HG02588 (cell line): Measurements from ENCODE around the gene AMBP.

Experiments used
- ATAC-seq: cut with Tn5 transposase; IDR thresholded peaks from one replicate; pipeline ENCODE4 v1.9.1; 2021; ENCODE audit warnings: mild to moderate bottlenecking, moderate library complexity; ENCODE audit not compliant: unreplicated experiment

Gene AMBP

DNA sequence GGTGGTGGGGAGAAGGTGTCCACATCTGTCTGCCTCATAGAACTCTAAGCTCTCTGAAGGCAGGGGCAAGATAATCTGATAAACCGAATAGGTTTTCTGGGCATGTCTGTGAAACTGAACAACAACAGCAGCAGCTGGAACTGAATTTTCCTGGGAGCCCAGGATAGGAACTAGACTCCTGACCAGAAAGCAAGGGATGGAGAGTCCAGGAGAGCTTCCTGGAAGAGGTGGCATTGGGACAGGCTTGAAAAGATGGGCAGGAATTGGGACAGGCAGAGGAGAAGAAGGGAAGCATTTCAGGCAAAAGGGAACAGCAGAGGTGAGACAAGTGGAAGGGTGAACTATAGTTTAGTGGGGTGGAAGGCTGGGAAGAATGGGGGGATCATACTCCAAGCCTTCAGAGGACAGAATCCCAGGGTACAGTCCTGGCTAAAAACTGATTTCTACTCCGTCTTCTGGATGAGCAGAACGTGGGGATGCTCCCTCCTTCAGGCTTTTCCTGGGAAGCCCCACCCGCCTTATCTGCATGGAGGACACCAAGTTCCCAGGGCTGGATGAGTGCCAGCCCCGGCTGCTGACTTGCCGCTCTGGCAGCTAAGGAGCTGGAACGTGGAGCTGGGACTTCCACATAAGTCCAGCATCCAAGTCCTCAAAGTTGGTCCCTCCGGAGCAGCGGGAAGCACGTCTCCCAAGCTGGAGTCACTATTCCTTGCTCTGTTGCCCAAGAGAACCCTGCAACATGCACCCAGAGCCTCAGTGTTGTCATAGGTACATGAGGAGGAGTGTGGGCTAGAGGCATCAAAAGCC, 34.9 kb upstream of the AMBP start:
- no peak for ATAC-seq

DNA sequence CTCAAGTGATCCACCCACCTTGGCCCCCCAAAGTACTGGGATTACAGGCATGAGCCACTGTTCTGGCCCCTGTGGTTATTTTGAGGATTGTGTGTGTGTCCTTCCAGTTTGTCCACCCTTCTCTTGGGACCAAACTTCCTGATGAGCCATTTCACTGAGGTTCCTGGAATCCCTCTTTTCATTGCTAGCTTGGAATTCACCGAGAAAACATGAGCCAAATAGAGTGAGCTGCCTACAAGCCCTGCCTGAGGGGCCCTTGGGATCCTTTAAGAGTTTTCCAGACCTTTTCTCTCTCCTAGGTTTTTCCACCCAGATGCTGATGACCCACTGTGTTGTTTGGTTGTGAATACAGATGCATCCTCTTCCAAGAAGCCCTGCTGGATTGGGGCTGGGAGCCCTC, 34.2 kb upstream of the AMBP start:
- ATAC-seq = no peak

DNA sequence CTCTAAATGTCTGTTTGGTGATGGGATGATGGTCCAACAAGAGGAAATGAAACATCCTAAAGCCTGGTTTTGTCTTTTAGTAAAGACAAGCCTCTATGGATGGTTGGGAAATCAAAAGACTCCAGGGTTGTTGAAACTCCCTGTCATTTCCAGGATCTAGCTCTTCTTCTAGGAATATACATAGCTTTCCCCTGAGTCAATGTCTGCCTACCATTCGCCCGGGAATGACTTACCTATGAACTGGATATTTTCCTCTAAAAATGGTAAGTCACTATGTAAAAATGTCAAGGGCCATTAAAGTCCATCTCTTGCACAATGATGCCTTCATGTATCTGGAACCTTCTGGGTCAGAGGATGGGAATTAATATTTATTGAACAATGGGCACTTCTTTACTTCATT, 32.1 kb upstream of the AMBP start:
- ATAC-seq = no peak

DNA sequence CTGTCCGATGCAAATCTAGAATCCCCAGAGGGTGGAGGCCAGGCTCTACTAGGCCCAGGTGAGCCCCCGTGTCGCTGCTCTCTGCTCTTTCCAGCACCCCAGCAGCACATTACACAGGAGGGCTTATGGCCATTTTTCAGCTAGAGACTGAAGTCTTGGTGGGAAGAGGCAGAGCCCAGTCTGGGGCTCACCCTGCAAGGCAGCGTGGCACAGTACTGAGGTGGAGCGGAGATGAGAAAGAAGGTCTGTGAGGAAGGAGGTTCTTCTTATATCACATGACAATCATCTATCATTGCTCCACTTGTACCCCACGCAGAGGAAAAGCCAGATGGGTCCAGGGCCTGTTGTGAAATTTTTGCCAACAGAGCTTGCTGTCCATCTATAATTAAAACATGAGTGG, 31.0 kb upstream of the AMBP start:
- ATAC-seq = no peak

DNA sequence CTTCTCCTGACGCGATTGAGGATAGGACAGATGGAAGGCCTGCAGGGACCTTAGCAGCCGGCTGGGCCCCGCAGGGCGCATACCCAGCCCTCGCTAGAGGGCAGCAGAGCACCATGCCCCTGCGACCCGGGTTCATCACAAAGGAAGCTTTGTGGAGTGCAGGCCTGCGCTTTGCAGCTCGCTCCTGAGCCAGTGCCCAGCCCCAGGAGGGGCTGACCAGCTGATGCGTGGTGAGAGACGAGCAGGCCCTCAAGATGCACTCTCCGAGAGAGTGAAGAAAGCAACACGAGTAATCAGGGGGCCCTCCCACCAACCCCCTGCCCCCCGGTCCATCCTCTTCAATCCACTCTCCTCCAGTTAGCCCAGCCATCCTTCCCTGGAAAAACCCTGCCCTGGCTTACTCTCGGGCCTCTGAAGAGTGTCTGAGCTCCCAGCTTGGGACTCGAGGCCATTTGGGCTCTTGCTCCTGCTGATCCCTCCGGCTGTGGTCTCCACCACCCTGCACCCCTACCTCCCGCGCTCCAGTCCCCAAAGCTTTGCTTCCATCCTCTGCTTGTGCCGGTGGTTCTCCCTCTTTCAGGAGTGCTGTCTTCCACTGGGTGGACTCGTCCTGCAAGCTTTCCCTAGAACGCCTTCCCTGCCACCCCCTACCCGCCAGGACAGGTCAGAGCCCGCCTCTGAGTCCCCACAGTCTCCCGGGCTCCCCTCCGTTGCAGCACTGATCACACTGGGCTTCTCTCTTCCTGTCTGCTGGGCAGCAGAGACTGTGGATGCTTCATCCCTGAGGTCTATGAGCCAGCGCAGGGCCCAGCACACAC, 30.1 kb upstream of the AMBP start:
- no peak for ATAC-seq

DNA sequence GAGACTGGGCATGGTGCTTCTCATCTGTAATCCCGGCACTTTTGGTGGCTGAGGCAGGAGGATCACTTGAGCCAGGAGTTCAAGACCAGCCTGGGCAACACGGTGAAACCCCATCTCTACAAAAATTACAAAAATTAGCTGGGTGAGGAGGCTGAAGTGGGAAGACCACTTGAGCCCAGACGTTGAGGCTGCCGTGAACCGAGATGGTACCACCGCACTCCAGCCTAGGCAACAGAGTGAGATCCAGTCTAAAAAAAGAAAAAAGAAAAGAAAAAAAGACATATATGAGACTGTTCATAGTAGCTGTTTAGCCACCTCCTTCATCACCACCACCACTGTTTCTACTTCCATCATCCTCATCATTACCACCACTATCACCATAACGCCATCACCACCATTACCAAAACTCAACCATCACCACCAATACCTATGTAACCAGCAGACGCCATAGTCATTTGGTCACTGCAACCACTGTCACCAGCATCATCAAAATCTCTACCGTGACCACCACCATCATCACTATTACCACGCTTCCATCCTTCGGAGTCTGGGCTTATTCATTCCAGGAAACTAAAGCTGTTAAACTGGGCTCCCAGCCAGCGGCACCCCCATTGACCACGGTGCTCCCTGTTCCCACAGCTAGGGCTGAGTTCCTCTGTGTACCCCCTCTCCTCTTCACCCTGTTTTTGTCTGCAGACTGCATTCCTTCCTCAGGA, 29.3 kb upstream of the AMBP start:
- ATAC-seq = no peak

DNA sequence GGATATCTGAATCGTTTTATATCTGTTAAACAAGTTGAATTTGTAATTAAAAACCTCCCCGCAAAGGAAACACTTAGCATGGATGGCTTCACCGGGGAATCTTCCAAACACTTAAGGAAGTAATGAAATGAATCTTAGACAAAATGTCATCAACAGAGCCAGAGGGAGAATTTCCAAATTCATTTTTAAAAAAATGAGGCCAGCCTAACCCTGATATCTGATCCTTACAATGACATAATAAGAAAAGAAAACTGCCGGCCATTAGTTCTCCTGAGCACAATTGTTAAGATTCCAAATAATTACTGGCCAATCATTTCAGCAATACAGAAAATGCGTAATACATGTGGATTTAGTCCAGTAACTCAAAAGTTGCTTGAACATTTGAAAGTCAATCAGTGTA, 27.1 kb upstream of the AMBP start:
- no peak for ATAC-seq

DNA sequence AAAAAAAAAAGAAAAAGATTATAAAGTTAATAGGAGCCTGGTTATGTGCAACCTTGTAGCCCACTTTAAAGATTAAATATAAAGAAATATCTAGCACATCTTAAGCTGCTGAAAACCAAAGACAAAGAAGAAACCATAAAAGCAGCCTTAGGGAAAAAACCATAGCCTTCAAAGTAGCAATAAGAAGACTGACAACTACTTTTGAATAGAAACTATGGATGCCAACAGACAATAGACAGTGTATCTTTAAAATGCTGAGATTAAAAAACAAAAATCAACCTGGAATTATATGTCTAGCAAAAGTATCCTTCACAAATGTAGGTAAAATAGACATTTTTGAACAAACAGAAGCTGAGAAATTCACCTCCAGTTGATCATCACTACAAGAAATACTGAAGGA, 24.4 kb upstream of the AMBP start:
- no peak for ATAC-seq

DNA sequence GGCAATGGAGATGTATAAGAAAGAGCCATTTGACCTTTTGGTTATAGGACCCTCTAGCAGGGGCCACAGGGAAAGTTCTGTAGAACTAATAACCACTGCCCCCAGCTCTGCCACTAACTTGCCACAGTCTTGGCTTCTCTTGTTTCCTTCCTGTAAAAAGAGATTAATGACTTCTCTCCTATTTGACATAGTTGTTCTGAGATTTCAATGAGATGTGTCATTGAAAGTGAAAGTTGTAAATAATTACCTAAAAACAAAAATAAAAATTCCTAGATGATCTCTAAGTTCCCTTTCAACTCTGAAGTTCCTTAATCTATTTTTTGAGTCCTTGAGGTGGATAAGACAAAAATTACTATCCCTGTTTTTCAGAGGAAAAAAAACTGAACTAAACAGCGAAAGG, 22.4 kb upstream of the AMBP start:
- no peak for ATAC-seq

DNA sequence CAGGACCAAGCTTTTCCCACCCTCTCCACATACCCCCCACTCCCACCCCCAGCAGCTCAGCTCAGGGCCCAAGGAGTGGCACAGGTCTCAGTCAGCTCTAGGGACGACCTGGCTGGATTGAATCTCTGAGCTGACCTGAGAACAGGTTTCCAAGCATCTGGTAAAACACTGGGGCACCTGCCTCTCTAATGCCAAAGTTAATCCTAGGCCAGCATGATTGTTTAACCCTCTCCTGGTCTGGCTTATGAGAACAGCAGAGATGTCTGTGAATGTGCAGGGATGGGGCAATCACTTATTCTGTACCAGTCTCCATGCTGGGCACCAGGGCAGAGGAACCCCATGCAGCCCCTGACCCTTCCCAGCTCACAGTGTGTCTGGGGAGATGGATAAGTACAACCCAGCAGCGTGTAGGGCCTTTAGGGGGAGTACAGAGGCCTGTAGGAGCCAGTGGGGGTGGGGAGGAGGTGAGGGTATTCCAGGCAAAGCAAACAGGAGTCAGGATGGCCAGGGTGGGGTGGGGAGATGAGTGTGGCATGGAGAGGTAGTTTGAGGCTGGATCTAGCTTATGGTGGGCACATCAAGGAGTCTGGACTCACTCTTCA, 21.7 kb upstream of the AMBP start:
- no peak for ATAC-seq

DNA sequence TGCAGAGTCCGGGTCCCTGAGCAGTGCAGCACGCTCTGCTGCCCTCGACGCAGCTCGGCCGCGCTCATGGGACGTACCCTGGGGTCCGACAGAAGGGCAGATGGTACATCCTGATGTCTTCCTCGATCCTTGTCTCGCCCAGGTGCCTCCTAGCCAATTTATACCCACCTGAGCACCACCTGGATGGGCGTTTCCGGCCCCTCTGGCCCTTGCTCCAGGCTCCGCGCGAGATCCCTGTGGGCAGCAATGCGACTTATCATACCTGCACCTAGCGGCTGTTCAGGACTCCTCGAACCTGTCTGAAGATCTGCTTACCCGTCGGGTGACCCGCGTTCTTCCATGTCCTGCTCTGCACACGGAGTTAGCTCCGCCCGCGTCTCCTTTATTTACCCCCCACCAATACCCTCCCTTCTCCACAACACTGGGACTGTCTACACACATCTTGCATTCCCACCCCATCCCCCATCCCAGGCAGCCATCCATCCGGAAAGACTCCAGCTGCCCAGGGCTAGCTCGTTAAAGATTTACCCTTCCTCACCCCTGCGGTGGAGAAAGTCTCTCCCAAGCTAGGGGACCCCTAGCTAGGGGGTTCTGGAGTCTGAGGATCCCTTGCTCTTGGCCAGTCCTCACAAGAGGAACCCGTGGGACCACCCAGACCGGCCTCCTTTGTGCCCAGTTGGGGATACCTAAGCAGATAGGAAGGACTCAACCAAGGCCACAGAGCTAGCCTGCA, 21.0 kb upstream of the AMBP start, which contains the start of gene KIF12:
KIF12 (minus strand) TSS at position 357 of the 733 bp plus-strand sequence; CDS start at position 341, 16 bp downstream.
- ATAC-seq = no peak

DNA sequence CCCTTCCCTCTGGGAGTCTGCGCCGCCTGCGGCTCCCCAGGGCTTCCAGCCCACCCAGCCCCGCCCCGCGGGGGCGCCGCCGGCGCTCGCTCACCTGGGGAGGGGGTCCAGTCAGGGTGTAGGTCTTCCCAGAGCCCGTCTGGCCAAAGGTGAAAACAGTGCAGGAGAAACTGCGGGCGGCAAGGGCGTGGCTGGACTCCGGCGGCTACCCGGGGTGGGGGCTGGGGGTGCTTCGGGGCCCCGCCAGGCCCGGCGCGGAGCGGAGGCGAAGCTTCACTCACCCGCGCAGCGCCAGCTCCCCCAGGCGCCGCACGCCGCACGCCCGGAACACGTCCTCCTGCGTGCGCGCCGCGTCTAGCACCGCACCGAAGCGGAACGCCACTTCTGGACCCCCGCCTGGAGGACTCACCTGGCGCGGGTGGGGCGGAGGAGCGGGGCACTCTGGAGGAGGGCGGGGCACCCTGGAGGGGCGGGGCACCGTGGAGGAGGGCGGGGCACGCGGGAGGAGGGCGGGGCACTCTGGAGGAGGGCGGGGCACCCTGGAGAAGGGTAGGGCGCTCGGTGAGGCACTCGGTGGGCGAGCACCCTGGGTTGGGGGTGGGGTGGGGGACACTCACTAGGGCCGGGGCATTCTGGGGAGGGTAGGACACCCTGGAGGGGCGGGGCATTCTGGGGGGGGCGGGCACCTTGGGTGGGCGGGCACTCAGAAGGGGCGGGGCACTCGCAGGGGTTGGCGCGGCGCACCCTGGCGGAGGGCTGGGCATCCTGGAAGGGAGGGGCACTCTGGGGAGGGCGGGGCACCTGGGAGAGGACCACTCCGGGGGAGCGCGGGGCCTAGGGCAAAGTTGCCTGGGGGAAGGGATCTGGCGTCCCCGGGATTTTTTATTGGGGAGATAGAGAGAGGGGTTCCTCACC, 20.2 kb upstream of the AMBP start:
- no peak for ATAC-seq

DNA sequence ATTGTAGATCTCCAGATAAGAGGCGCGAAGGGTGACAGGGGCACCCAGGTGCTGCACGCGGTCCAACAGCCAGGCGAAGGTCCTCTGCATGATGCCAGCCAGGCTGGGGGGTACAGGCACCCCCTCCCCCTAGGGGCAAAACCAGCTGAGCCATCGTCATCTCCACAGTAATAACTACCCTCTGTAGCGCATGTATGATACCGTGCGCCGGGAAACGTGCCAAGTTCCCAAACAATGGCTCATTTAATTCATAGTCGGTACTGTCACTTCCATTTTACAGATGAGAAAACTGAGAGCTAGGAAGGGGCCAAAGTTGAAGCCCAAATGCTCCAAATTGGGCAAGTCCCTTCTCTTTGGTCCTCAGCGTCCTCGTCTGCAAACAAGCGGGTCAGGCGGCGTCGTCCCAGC, 19.5 kb upstream of the AMBP start:
- ATAC-seq = no peak

DNA sequence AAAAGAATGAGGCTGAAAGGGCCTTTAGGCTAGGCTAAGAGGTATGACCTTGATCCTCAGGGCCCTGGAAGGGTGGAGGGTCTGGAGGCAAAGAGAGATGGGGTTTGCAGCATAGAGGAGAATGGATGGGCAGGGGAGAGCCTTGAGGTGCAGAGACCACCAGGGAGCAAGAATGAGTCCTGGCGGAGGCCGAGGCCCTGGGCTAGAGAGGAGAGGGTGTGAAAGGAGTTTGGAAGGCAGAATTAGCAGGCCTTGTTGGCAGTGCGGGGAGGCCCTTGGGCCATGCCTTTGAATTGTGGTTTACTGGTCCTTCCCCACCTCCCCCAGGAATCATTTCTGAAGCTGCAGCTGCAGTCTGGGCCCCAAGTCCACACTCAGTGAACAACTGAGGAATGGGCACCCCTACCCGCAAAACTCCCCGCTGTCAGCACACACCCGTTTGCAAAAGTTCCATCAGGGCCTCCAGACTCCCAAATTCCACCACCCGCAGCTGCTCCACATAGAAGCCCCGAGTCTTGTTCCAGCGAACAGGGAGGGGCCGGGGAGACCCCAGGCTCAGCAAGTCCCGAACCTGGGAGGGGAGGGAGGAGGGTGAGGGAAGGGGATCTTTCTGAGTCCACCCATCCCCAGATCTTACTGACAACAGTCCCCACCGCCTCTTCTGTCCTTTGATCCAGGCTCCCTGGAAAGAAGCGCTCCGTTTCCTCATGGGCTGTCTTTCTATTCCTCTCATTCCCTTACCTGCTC, 18.9 kb upstream of the AMBP start:
- ATAC-seq = no peak

DNA sequence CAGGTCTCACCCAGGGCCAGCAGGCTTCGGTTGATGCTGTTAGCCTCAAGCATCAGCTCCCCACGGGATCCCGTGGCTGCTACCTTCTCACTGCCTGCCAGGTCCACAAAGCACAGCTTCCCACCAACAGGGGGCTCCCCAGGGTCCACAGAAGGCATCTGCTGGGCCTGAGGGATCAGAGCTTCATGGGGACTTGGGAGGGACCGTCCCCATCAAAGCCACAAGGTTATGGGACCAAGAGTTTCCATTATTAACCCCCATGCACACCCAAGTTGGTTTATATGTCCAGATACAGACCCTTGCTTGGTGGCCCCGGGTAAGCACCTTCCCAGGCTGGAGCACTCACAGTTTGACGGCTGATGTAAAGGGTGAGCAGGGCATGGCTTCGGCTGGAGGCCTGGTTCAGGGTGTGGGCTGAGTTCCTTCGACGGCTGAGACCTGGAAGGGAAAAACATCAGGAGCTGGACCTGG, 18.0 kb upstream of the AMBP start:
- ATAC-seq = no peak

DNA sequence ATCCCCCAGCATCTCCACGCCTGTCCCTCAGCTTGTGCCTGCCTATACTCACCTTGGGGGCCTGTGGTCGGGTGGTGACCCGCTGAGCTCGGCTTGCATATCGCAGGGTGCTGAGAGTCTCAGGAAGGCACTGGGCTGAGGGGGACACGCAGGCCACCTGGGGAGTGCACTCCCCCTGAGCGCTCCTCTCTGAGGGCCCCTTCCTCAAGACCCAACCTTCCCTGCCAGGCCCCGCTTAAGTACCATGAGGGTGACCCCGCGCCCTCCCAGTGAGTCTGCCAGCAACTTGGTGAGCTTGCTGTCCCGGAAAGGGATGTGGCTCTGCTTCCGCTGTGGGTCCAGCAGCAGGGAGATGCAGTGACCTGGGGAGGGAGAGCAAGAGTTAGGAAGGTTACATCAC, 16.9 kb upstream of the AMBP start:
- ATAC-seq = no peak

DNA sequence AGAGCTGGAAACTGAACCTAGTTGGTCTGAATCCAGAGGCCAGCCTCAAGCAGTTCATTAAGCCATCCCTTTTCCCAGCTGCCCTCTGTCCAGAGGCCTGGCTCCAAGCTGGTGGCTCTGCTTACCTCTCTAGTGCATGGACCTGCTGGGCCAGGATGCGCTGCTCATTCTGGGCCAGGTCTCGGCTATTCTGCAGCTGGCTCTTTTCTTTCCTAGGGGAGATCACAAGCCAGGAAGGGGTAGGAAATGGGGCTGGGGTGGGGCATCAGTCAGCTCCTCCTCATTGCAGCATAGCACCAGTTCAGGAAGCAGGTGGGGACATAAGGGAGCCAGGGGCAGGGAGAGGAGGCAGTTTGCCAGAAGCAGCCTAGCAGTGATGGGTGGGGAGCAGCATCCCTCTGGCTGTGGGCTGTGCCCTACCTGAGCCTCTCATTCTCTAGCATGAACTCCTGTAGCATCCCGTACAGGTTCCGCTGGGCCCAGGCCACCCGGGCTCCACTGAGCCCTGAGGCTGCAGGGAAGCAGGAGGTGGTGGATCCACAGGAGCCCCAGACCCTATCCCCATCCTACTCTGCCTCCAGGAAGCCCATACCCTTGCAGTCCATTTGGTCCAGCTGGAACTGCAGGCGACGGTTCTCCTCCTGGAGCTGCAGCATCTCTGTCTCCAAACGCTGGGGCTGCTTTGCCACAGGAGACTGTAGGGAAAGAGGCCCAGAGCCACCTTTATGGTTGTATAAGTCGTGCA, 15.8 kb upstream of the AMBP start:
- ATAC-seq = no peak

DNA sequence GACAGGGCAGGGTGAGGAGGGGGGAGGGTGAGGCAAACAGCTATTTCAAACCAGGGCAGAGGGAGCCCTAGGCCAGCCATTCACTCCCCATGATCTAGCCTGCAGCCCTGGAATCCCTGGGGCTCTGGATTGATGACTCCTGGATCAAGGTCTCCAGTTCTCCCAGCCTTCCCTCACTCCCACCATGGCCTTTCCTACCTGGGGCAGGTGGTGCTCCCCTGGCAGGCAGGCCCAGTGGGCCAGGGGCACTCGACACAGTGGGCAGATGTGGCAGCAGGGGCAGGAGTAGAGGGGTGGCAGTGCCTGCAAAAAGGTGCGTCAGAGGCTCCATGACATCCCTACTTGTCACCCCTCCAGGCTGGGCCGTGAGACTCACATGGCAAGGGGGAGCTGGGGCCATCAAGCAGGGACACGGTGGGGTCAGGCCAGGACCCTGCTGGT, 15.0 kb upstream of the AMBP start:
- no peak for ATAC-seq
